H9 (cell line): ENCODE data around the gene SOX11. TPM values are rescaled to one million over a fixed set of nuclear protein-coding genes. Genes with fewer than 3 reads are reported as not detected.

ENCODE experiments used
- DNase-seq: peaks from one replicate; pipeline ENCODE4 v3.0.0-alpha.2; 2017
- H2AFZ ChIP-seq: one replicate; pipeline ENCODE4 v1.6.1; 2013; ENCODE audit warnings: mild to moderate bottlenecking, low read length, control low read depth, moderate library complexity
- H2AK5ac ChIP-seq: 2 replicates; pipeline ENCODE4 v1.6.1; 2013; ENCODE audit warnings: low read length, control low read depth, mixed read lengths; ENCODE audit not compliant: insufficient read length
- H2BK120ac ChIP-seq: one replicate; pipeline ENCODE4 v1.6.1; 2013; ENCODE audit warnings: low read depth, mild to moderate bottlenecking, low read length, control low read depth, inconsistent platforms; ENCODE audit not compliant: poor library complexity, severe bottlenecking
- H2BK12ac ChIP-seq: 2 replicates; pipeline ENCODE4 v1.6.1; 2013; ENCODE audit warnings: low read length, control low read depth, mixed read lengths, low read depth; ENCODE audit not compliant: insufficient read length
- H2BK15ac ChIP-seq: 2 replicates; pipeline ENCODE4 v1.6.1; 2013; ENCODE audit warnings: low read depth, low read length, control low read depth
- H2BK20ac ChIP-seq: one replicate; pipeline ENCODE4 v1.6.1; 2013; ENCODE audit warnings: low read depth, mild to moderate bottlenecking, low read length, control low read depth, inconsistent platforms; ENCODE audit not compliant: poor library complexity, severe bottlenecking
- H2BK5ac ChIP-seq: 2 replicates; pipeline ENCODE4 v1.6.1; 2013; ENCODE audit warnings: low read length, control low read depth, mixed read lengths; ENCODE audit not compliant: insufficient read length
- H3K14ac ChIP-seq: 2 replicates; pipeline ENCODE4 v1.6.1; 2013; ENCODE audit warnings: low read length, control low read depth; ENCODE audit not compliant: insufficient read depth
- H3K18ac ChIP-seq: 2 replicates; pipeline ENCODE4 v1.6.1; 2013; ENCODE audit warnings: low read depth, mild to moderate bottlenecking, mixed read lengths, low read length, control low read depth; ENCODE audit not compliant: insufficient read length
- H3K23ac ChIP-seq: 2 replicates; pipeline ENCODE4 v1.6.1; 2013; ENCODE audit warnings: low read length, control low read depth, mixed read lengths, low read depth; ENCODE audit not compliant: insufficient read length
- H3K23me2 ChIP-seq: 2 replicates; pipeline ENCODE4 v1.6.1; 2013; ENCODE audit warnings: low read depth, mild to moderate bottlenecking, mixed read lengths, low read length, control low read depth; ENCODE audit not compliant: insufficient read length, poor library complexity, severe bottlenecking
- H3K27ac ChIP-seq: 2 replicates; pipeline ENCODE4 v1.5.1; 2013; ENCODE audit warnings: low read length, control low read depth, mixed read lengths, low read depth; ENCODE audit not compliant: insufficient read length
- H3K27me3 ChIP-seq: 2 replicates; pipeline ENCODE4 v1.6.1; 2013; ENCODE audit warnings: low read length, control low read depth, inconsistent platforms; ENCODE audit not compliant: insufficient read depth
- H3K4ac ChIP-seq: 2 replicates; pipeline ENCODE4 v1.6.1; 2013; ENCODE audit warnings: low read depth, mild to moderate bottlenecking, control low read depth, inconsistent platforms, low read length, moderate library complexity
- H3K4me1 ChIP-seq: 2 replicates; pipeline ENCODE4 v1.6.1; 2013; ENCODE audit warnings: low read length, control low read depth, inconsistent platforms; ENCODE audit not compliant: insufficient read depth
- H3K4me2 ChIP-seq: 2 replicates; pipeline ENCODE4 v1.6.1; 2013; ENCODE audit warnings: low read length, control low read depth, mixed read lengths; ENCODE audit not compliant: insufficient read length, insufficient read depth
- H3K56ac ChIP-seq: 2 replicates; pipeline ENCODE4 v1.6.1; 2013; ENCODE audit warnings: low read depth, mild to moderate bottlenecking, mixed read lengths, low read length, control low read depth; ENCODE audit not compliant: insufficient read length
- H3K79me1 ChIP-seq: 2 replicates; pipeline ENCODE4 v1.6.1; 2013; ENCODE audit warnings: low read depth, mild to moderate bottlenecking, moderate library complexity, low read length, control low read depth, inconsistent platforms; ENCODE audit not compliant: insufficient read depth, poor library complexity, severe bottlenecking
- H3K79me2 ChIP-seq: 2 replicates; pipeline ENCODE4 v1.6.1; 2013; ENCODE audit warnings: low read length, control low read depth, inconsistent platforms; ENCODE audit not compliant: insufficient read depth
- H3K9ac ChIP-seq: 2 replicates; pipeline ENCODE4 v1.6.1; 2013; ENCODE audit warnings: low read length, control low read depth, mixed read lengths; ENCODE audit not compliant: insufficient read length; ENCODE audit errors: extremely low read depth
- H3K9me3 ChIP-seq: one replicate; pipeline ENCODE4 v1.6.1; 2013; ENCODE audit warnings: low read depth, low read length, inconsistent platforms; ENCODE audit not compliant: control insufficient read depth
- H3T11ph ChIP-seq: one replicate; pipeline ENCODE4 v1.6.1; 2013; ENCODE audit warnings: mild to moderate bottlenecking, low read length, control low read depth, inconsistent platforms
- H4K20me1 ChIP-seq: one replicate; pipeline ENCODE4 v1.6.1; 2013; ENCODE audit not compliant: control insufficient read depth, insufficient read length, insufficient read depth
- H4K5ac ChIP-seq: 2 replicates; pipeline ENCODE4 v1.6.1; 2013; ENCODE audit warnings: low read depth, mild to moderate bottlenecking, mixed read lengths, low read length, control low read depth; ENCODE audit not compliant: insufficient read length
- H4K8ac ChIP-seq: replicated peaks from 2 replicates; pipeline ENCODE4 v1.6.1; 2013; ENCODE audit warnings: low read length, control low read depth, mixed read lengths, low read depth; ENCODE audit not compliant: insufficient read length
- H4K91ac ChIP-seq: 2 replicates; pipeline ENCODE4 v1.6.1; 2013; ENCODE audit warnings: low read depth, mild to moderate bottlenecking, moderate library complexity, mixed read lengths, low read length, control low read depth; ENCODE audit not compliant: insufficient read length
- H3K27ac Mint-ChIP-seq, 3 experiments: 2 replicates in 2 of 3; 3 replicates in 1 of 3; pipeline ENCODE4 v1.8.0; 2020 to 2021; ENCODE audit warnings: mixed read lengths in 3 of 3, mild to moderate bottlenecking in 1 of 3, moderate library complexity in 1 of 3
- H3K27me3 Mint-ChIP-seq: 2 replicates; pipeline ENCODE4 v1.8.0; 2021; ENCODE audit warnings: low read depth, mild to moderate bottlenecking, moderate library complexity, mixed read lengths
- H3K36me3 Mint-ChIP-seq, 3 experiments: 2 replicates in 2 of 3; 3 replicates in 1 of 3; pipeline ENCODE4 v1.8.0; 2020 to 2021; ENCODE audit warnings: low read depth in 3 of 3, mixed read lengths in 3 of 3; ENCODE audit not compliant: insufficient read depth in 1 of 3
- H3K4me1 Mint-ChIP-seq, 2 experiments: 2 replicates each; pipeline ENCODE4 v1.8.0; 2020; ENCODE audit warnings: mixed read lengths in 2 of 2
- H3K4me3 Mint-ChIP-seq, 2 experiments: 2 replicates in 1 of 2; 3 replicates in 1 of 2; pipeline ENCODE4 v1.8.0; 2020 to 2021; ENCODE audit warnings: mild to moderate bottlenecking in 2 of 2, mixed read lengths in 2 of 2, moderate library complexity in 1 of 2
- H3K9me3 Mint-ChIP-seq, 2 experiments: 2 replicates in 1 of 2; 3 replicates in 1 of 2; pipeline ENCODE4 v1.8.0; 2020; ENCODE audit warnings: mild to moderate bottlenecking in 2 of 2, mixed read lengths in 2 of 2, moderate library complexity in 1 of 2
- CTCF ChIP-seq: fragments of 200-600 bp; sonication (generic); conservative IDR thresholded peaks from 3 replicates; pipeline ENCODE4 v1.8.0; 2021; ENCODE audit warnings: antibody characterized with exemption, mild to moderate bottlenecking
- WGBS: extraction: QIAGEN DNeasy Blood & Tissue Kit; methylation state at CpG from one replicate; pipeline ENCODE4 v1.1.7; 2013; ENCODE audit warnings: missing lambda C conversion rate, low lambda C conversion rate, mixed read lengths; ENCODE audit not compliant: insufficient read length; ENCODE audit errors: extremely low coverage; 5-methylcytosine and 5-hydroxymethylcytosine counted together
- total RNA-seq: library from RNA; stranded (reverse); gene quantifications from 2 replicates; pipeline ENCODE4 v1.2.1, GENCODE V29; 2021

Gene SOX11
- total RNA-seq, 1 experiment from 2014 or later, result 43.8 TPM

- H3K27me3 ChIP-seq, result no peaks in the 10 kb centered on the region
- no peaks in the 10 kb centered on the region for H3K4me1 ChIP-seq
- peaks cover 14% of the 10 kb centered on the region for H3K23me2 ChIP-seq
- no peak overlapping the region for H2BK15ac ChIP-seq
- no peak overlapping the region for H2AK5ac ChIP-seq
- Mint-ChIP-seq H3K4me3 (peak overlapping the region; percentile 72 to 88), H3K36me3 (peaks cover 14 to 38% (median 16%) of the 10 kb centered on the region in 3 experiments), H3K4me1 (peaks cover 42 to 50% of the 10 kb centered on the region in 2 experiments), H3K27me3 (no peaks in the 10 kb centered on the region; the same call in none of the 2 replicates), H3K9me3 (peaks cover 0 to 2% of the 10 kb centered on the region in 2 experiments; a peak in 2 of 5 replicates), H3K27ac (peak overlapping the region in 1 of 3 experiments; percentile 79; a peak in 1 of 7 replicates)
- H4K20me1 ChIP-seq, result no peaks in the 10 kb centered on the region
- peak overlapping the region; percentile 82 for H3K4me2 ChIP-seq
- H4K91ac ChIP-seq, result no peak overlapping the region
- H4K5ac ChIP-seq, result no peak overlapping the region
- no peak overlapping the region for H2BK120ac ChIP-seq
- no peak overlapping the region for H3K27ac ChIP-seq
- no CpG with 5 or more reads among the region's 49 CpGs for WGBS
- H3K9ac ChIP-seq, result peak overlapping the region; percentile 39
- H3K18ac ChIP-seq, result peak overlapping the region; percentile 54
- DNase-seq, result peak; percentile 70
- H2BK20ac ChIP-seq, result no peak overlapping the region
- H3K14ac ChIP-seq, result peak overlapping the region; percentile 47; the same call in 1 of the 2 replicates
- no peak overlapping the region for H3T11ph ChIP-seq
- TF ChIP-seq CTCF, result no peak
- H3K4ac ChIP-seq, result no peak overlapping the region
- H3K79me1 ChIP-seq, result no peaks in the 10 kb centered on the region
- H2BK5ac ChIP-seq, result no peak overlapping the region
- H3K23ac ChIP-seq, result no peak overlapping the region
- H3K9me3 ChIP-seq, result no peaks in the 10 kb centered on the region
- H3K56ac ChIP-seq, result no peak overlapping the region
- H2AFZ ChIP-seq, result no peak overlapping the region
- no peak overlapping the region for H2BK12ac ChIP-seq
- H3K79me2 ChIP-seq, result peaks cover 10% of the 10 kb centered on the region; the same call in 1 of the 2 replicates
- H4K8ac ChIP-seq, result no peak overlapping the region
Measured at GRCh38 chr2:5696945-5697521, 4.8 kb downstream of the SOX11 start.
